GM20000 (cell line): ENCODE measurements around the gene E4F1.

Experiments used
- DNase-seq: peaks from one replicate; pipeline ENCODE4 v3.0.0; 2012; ENCODE audit warnings: low spot score
- TF ChIP-seq, protein P1 (sequence below): IDR thresholded peaks from 2 replicates; pipeline ENCODE4 v1.5.1; 2012; ENCODE audit warnings: mild to moderate bottlenecking, control low read depth; ENCODE audit errors: extremely low read depth, missing control alignments

E4F1 gene

DNA sequence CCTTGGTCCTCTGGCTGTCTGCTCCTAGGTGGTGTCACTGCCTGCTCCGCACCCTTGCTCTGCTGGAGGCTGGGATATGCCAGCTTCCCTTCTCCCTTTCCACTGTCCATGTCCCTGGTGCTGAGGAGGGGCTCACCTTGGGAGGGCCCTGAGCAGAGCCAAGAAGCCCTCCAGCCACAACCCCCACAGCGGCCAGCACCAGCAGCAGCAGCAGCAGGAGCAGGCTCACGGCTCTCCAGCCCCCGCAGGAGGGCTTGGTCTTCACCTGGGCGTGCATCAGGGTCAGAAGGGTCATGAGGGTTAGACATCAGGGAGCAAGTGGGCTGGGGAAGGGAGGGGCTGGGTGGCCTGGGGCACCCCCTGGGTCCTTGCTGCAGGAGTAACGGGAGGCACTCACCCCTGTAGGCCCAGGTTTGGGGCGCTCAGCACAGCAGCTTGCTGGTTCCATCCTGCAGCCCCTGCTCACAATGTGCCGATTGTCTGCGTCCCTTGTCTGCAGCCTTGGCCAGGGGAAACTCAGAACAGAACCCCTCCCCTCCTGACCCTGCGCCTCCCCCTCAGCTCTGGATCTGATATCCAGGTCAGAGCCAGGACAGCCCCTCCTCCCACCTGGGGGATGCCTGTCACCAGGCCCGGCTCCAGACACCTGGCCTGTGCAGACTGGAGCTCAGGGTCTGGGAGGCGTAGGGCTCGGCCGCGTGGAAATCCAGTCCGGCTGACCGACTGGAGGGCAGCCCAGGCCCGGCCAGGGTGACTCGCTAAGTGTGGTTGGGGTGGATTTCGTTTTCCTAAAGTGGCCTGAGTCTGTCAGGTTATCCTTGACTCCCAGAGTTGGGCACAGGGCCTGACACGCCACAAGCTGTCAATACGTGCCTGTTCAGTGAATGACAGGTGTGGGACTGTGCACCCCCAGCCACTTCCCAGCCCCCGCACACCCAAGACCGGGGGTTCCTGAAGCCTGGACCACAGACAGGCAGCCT, 12.7 kb upstream of the E4F1 start, which contains the start of gene BRICD5:
TSS of gene BRICD5 (minus strand) at position 478 of the 980 bp plus-strand sequence. CDS start at position 448, 30 bp downstream.
- TF ChIP-seq, protein P1, sequence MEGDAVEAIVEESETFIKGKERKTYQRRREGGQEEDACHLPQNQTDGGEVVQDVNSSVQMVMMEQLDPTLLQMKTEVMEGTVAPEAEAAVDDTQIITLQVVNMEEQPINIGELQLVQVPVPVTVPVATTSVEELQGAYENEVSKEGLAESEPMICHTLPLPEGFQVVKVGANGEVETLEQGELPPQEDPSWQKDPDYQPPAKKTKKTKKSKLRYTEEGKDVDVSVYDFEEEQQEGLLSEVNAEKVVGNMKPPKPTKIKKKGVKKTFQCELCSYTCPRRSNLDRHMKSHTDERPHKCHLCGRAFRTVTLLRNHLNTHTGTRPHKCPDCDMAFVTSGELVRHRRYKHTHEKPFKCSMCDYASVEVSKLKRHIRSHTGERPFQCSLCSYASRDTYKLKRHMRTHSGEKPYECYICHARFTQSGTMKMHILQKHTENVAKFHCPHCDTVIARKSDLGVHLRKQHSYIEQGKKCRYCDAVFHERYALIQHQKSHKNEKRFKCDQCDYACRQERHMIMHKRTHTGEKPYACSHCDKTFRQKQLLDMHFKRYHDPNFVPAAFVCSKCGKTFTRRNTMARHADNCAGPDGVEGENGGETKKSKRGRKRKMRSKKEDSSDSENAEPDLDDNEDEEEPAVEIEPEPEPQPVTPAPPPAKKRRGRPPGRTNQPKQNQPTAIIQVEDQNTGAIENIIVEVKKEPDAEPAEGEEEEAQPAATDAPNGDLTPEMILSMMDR: no peak
- no peak for DNase-seq

DNA sequence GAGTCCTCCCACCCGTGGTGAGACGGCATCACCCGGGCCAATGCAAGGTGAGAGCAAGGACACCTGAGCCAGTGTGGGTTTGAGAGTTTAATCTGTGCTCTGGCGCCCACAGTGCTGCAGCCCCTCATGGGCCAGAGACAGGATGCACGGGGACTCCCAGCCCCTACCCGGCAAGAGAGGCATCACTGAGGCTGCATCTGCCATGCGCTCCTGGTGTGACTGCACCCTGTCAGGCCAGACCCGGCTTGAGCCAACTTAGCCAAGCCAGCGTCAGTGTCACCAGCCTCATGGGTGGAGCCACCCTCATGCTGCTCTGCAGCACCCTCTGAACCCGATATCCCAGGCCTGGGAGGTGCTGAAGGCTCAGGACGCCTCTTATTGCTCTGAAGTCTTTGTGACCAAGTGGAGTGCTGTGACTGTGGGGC, 11.5 kb upstream of the E4F1 start:
- no peak for DNase-seq

DNA sequence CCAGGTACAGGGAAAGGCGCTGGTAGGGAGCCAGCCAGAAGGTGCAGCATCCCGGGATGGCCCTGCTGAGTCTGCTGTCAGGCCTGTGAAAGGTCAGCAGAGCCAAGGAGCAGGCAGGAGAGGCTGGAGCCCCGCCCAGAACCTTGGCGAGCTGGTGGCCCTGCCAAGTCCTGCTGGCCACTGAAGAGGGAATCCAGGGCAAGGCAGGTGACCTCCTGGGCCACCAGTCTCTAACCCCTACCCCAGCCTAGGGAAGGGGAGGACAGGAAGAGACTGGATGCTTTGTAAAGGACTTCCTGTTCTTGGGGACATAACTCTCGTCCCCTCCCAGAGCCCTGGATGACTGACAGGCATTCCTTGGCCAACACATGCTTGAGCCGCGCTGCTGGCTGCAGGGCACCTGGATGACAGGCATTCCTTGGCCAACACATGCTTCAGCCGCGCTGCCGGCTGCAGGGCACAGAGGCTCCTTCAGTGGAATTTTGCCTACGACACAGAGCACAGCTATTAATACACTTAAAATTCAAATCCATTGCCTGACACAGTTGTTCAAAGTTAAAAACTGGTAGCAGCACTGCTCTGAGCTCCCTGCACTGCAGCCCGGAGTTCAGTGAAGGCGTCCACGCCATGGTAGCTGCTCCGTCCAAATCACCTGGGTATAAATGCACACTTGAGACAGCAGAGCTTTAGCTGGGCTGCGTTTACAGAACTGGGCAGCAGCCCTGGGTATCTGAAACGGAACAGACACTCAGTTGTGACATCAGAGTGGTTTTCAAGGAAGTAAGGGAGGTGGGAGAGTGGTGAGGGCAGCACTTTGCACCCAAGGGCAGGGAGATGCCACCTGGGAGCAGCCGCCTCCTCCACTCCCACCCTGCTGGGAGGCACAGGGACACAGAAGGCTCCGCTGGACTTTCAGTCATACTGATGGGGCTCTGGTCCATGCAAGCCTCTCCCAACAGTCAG, 10.7 kb upstream of the E4F1 start:
- no peak for DNase-seq
- TF ChIP-seq, protein P1: no peak

More for the DNA sequence above, 11.5 kb upstream of the E4F1 start:
- TF ChIP-seq, protein P1: no peak

DNA sequence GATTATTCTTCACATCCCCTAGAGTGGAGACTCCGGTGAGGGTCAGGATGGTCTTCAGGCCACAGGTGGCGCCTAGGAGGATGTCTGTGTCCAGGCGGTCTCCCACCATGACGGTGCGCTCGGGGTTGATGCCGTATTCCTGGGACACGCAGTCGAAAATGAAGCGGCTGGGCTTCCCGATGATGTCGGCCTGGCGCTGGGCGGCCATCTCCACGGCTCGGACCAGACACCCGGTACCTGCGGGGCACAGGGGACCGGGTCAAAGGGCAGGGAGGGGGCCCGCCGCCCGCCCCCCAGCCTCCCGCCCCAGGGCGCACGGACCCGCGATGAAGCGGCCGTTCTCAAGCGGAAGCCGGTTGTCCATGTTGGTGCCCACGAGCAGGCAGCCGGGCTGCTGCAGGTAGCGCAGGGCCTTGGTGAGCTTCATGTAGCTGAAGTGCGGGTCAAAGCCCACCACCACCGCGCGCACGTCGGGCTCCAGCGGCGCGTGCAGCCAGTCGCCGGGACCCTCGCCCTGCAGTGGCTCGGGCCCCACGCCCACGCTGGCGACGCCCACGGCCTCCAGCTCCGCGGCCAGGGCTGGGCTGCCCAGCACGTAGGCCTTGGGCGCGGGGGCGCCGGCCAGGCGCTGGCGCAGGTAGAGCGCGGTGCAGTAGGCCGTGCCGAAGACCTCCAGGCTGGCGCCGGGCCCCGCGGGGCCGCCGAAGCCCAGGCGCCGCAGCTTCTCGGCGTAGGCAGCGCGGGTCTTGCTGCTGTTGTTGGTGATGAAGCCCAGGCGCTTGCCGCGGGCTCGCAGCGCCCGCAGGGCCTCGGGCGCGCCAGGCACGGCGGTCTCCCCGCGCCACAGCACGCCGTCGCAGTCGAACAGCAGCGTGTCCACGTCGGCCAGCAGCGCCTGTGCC, 9.3 kb upstream of the E4F1 start:
- TF ChIP-seq, protein P1: no peak
- no peak for DNase-seq

DNA sequence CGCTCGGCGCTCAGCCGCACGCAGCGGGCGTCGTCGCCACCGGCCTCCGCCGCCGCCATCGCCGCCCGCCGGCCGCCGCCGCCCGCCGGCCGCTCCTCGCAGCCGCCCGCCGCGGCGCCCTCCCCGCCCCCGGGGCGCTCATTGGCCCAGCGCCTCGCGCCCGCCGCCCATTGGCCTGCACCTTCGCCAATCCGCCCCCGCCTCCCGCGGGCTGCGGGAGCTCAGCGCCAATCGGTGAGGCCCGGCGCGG, 8.7 kb upstream of the E4F1 start, which contains the start of gene PGP:
TSS of gene PGP (minus strand) at position 122 of the 250 bp plus-strand sequence. CDS start at position 59, 63 bp downstream.
- no peak for DNase-seq
- TF ChIP-seq, protein P1: no peak

DNA sequence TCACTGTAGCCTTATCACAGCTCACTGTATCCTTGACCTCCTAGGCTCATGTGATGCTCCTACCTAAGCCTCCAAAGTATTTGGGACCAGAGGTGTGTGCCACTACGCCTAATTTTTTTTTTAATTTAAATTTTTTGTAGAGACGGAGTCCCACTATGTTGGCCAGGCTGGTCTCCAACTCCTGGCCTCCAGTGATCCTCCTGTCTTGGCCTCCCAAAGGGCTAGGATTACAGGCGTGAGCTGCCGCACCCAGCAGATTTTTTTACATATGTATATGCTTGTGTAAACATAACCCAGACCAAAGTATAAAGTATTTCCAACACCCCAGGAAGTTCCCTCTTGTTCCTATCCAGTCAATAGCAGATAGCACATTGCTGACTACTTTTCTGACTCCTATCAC, 7.1 kb upstream of the E4F1 start:
- no peak for DNase-seq
- TF ChIP-seq, protein P1: no peak
